ENCODE data around the gene TXNIP. TPM values are rescaled to one million over a fixed set of nuclear protein-coding genes. Genes with fewer than 3 reads are reported as not detected.

The TXNIP gene
- total RNA-seq, 2 experiments from 2014 or later = 190 to 195 TPM

Other genes starting within 250 kb of the TXNIP start
- 10 to 100 TPM; 15.1 to 15.5 TPM for gene RNF115, start 172.5 kb downstream of the TXNIP start, total RNA-seq
- 10 to 100 TPM; 29.7 to 31.5 TPM for gene POLR3C, start 172.4 kb downstream of the TXNIP start, total RNA-seq
- gene NUDT17, start 150.9 kb downstream of the TXNIP start, total RNA-seq = 1 to 10 TPM; 2.2 to 3.8 TPM
- gene PIAS3, start 137.5 kb downstream of the TXNIP start, total RNA-seq = 10 to 100 TPM; 19.8 to 23.7 TPM
- gene ANKRD35, start 110.7 kb downstream of the TXNIP start, total RNA-seq = 1 to 10 TPM in 1 of 2 experiments, under 1 TPM in 1; 0.76 to 1.1 TPM
- gene ITGA10, start 86.5 kb downstream of the TXNIP start, total RNA-seq = 1 to 10 TPM; 2.2 to 2.9 TPM
- 10 to 100 TPM; 33.3 to 35.9 TPM for gene PEX11B, start 77.9 kb downstream of the TXNIP start, total RNA-seq
- gene RBM8A, start 69.1 kb downstream of the TXNIP start, total RNA-seq = 100 to 1,000 TPM; 202 to 204 TPM
- gene LIX1L, start 38.6 kb downstream of the TXNIP start, total RNA-seq = 10 to 100 TPM; 45.8 to 48.4 TPM
- gene ANKRD34A, start 32.0 kb downstream of the TXNIP start, total RNA-seq = 1 to 10 TPM; 1.8 to 2.4 TPM
- gene POLR3GL, start 31.9 kb downstream of the TXNIP start, total RNA-seq = 10 to 100 TPM; 25.0 to 26.5 TPM
- gene HJV, start 25.2 kb upstream of the TXNIP start, total RNA-seq = not detected
- 1 to 10 TPM; 2.5 to 2.6 TPM for gene NBPF10, start 148.2 kb upstream of the TXNIP start, total RNA-seq
- gene NOTCH2NLA, start 232.4 kb upstream of the TXNIP start, total RNA-seq = 10 to 100 TPM; 21.9 to 22.2 TPM

Measured in activated CD8-positive, alpha-beta T cell treated with anti-CD3 and anti-CD28 coated beads, Interleukin-2, amount 10 ng/mL, durations not matched to agents 7 days and 5 days (primary cell).